Smooth muscle cell of the brain vasculature (primary cell): ENCODE data around the gene SDR9C7.
"Not testable (repeated sequence)": the region's sequence is repeated elsewhere in the genome, so short reads cannot be mapped to it uniquely, and the experiment has no call there.

Experiments used
- DNase-seq: peaks from one replicate; pipeline ENCODE4 v3.0.0-alpha.2; 2012; ENCODE audit warnings: low read depth, low spot score

Gene SDR9C7

GRCh38 chr12:56953314-56953713 lies 19.1 kb upstream of the SDR9C7 start:
- no peak for DNase-seq

DNA sequence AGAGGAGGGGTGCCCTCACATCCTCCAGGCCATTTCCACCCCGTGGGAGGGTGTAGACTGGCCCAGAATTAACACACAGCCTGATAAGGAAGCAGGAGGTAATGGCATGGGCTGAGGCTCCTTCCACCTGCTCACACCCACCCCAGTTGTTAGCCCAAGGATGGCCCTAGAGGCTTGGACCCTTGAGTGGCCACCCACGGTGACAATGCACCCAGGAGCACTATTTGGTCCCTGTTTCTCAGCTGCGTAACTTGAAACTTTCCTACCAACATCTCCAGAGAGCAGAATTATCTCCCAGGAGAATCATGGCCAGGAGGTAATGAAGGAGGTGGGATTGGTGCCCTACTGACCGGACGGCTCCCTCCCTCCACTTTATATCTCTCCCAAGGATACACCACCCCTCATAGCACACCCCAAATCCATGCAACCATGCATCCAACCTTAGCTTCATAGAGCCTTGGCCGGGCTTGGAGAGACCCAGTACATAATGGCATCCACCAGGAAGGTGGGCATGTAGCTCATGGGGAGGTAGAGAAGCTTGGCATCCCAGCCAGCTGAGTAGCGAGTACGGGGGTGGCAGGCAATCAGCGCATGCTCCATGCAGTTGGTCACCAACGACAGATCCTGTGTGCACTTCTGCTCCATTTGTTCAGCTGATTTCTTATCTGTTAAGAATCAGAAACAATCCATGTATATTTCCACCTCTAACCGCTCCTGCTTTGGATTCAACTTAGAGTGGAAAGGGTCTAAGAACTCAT lies 17.6 kb upstream of the SDR9C7 start:
- no peak for DNase-seq

DNA sequence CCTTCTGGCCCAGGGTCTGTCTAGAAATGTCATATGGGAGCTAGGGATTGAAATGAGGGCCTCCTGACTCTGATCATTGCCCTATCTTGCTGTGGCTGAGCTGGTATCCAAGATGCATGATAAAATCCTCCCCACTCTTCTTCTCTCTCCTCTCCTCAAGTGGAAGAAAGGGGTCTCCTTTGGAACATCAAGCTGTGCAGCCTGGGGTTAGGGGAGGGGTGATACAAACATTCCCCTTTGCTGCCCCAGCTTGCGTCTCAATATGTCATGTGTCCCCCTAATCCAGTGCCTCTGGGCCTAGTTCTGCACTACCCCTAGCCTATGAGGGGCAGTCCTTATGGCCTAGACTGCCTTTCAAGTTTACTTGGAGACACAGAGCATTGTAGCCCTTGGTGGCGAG lies 14.7 kb upstream of the SDR9C7 start:
- no peak for DNase-seq

GRCh38 chr12:56948457-56948777 lies 14.2 kb upstream of the SDR9C7 start:
- DNase-seq = no peak

DNA sequence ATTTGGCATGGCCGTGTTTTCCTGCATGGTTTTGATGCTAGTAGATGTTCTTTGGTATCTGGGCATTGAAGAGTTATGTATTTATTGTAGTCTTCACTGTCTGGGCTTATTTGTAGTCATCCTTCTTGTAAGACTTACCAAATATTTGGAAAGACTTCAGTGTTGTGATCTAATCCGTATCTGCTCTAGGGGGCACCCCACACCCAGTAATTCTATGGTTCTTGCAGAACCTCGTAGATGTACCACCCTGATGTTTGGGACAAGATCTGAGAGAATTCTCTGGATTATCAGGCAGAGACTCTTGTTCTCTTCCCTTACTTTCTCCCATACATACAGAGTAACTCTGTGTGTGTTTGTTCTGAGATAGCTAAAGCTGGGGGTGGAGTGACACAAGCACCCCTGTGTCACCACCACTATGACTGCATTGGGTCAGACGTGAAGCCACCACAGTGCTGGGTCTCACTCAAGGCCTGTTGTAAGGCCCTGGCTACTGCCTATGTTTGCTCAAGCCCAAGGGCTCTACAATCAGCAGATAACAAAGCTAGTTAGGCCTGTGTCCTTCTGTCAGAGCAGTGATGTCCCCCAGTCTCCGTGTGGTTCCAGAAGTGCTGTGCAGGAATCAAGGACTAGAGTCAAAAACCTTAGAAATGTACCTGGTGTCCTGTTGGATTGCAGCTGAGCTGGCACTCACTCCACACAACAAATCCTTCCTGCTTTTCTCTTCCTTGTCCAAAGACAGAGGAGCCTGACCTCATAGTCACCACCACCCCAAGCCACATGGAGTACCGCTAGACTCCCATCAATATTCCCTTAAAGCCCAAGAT lies 13.6 kb upstream of the SDR9C7 start:
- DNase-seq = no peak

GRCh38 chr12:56943878-56944277 lies 9.7 kb upstream of the SDR9C7 start:
- no peak for DNase-seq

GRCh38 chr12:56943374-56943773 lies 9.2 kb upstream of the SDR9C7 start:
- DNase-seq = not testable (repeated sequence)

DNA sequence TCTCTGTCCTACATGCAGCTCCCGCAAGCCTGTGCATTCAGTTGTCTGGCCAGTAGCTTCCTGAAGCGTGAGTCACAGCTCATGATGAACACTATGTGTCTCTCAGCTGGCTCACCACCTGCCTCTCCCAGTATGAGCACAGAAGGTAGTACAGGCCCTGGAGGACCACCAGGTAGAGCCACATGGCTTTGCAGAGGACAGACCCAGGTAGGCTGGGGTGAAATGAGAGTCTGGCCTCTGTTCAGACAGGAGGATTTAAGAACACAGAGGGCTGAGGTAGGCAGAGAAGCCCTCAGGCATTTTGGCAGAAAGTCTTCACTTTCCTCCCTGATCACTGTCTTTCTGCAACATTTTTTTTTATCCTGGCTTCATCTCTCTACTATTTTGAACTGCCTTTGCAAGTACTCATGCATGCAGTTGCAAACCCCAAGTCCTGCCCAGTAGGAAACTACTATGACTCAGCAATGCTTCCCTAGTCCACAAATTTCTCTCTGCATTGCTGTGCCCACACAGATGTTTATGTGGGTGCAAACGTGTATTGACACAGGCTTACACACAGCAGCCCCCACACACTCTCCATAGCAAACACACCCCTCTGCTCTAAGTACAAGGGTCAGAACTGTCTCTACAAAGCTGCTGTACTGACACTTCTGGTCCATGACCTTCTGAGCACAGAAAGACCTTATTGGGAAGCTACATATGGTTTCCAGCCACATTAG lies 7.2 kb upstream of the SDR9C7 start:
- peak; percentile 21 for DNase-seq

- not testable (repeated sequence) for DNase-seq
Observed at GRCh38 chr12:56940942-56941298, 6.7 kb upstream of the SDR9C7 start.

- no peak for DNase-seq
Observed at GRCh38 chr12:56935752-56936151, 1.5 kb upstream of the SDR9C7 start.

- DNase-seq = no peak
Observed at GRCh38 chr12:56935157-56935556, 949 bp upstream of the SDR9C7 start.

DNA sequence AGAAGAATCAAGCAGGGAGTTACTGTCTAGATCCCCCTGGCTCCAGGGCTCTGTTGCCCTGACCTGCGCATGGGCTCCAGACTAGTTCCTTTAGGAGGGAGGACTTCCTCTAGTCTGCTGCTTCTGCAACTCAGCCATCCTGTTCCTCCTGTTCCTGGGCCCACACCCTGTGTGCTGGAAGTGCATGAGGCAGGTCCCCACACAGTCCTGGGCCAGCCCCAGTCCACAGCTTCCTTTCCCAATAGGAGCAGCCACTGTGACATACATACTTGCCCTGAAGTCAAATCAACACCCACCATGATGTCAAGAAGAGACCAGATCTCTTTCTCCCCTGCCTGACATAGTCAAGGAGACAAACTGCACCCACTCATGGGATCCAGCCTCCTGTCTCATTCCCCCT lies 1.3 kb downstream of the SDR9C7 start:
- no peak for DNase-seq

DNA sequence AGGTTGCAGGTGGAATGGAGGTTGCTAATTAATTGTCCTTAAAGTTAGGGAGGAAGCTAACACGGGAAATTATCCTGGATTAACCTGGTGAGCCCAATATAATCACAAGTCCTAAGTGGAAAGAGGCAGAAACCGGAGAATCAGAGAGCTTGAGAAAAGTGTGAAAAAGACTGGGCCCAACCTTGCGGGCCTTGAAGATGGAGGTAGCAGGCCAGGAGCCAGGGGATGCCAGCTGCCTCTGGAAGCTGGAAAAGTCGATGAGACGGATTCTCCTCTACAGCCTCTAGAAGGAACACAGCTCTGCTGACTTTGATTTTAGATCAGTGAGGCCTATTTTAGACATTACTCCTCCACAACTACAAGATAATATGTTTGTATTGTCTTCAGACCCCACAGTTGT lies 2.1 kb downstream of the SDR9C7 start:
- DNase-seq = no peak

DNA sequence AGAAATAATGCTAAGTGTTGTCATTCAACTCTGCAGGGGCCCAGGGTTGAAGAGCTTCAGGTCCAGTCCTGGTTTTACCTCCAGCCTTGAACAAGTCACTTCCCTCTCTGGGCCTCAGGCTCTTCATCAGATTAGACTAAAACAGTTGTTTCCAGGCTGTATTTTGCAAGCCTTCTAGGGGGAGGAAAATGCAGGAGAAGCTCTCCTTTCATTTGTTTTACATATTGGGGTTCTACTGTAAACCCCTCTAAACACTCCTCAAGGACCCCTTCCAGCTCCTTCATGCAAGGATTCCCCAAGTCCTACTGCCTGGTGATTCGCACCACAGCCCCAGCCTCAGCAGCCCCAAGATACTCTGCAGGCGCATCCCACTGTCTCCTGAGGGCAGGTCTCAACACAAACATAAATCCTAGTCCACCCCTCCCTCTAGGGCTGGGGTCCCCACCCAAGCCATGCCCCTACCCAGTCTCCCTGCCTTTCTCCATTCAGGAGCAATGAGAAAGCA lies 2.7 kb downstream of the SDR9C7 start:
- DNase-seq = no peak

- no peak for DNase-seq
Observed at GRCh38 chr12:56930241-56930640, 4.0 kb downstream of the SDR9C7 start.

DNA sequence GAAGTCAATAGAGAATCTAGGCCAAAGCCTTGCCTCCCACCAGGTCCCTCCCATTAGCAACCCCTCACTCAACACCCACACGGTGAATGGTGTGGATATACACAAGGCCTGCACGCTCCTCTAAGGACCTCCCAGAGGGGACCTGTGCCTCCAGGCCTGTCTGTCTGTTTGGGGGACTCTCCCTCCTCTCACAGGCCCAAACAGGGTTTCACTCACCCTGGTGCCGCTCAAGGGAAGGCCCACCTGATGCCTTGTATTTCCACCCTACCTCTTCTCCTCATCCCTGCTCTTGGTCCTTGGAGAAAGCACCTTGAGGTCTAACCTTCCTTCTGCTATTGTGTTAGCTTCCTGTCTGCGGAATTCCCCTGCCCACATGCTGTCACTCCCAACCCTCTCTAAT lies 4.4 kb downstream of the SDR9C7 start:
- no peak for DNase-seq

DNA sequence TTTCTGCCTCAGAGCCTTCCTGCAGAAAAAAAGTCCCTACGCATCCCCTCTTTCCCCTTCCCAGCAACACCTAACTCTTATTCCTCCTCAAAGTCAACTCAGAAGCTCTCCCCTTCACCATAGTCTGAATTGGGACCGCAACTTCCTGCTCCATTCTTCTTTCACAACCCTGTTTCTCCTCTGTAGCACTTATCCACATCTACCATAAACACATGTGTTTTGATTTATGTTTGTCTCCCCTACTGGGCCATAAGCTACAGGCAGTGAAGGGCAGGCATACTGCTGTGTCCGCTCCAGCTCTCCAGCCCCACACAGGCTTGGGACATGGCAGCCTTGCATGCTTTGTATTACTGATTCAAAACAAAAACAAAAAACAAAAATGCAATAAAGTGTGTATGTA lies 5.9 kb downstream of the SDR9C7 start:
- no peak for DNase-seq

- no peak for DNase-seq
Observed at GRCh38 chr12:56927281-56927680, 6.9 kb downstream of the SDR9C7 start.

- no peak for DNase-seq
Observed at GRCh38 chr12:56922031-56922430, 12.2 kb downstream of the SDR9C7 start.

DNA sequence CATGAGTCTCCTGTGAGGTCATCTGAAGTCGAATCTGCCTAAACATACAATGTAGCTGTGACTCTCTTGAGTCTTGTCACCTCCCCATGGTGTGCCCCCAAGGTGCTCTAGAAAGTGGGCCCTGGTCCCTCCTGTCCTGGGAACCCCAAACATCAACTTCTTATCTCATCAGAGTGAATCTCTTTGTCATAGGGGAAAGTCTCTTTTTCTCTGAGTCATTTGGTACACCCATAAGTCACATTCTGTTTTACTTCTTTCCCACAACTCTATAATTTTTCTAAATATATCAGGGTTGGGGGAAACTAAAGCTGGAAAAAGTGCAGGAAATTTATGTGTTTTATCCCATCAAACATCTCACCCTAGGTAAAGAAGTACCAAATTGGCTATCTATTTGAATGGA lies 12.9 kb downstream of the SDR9C7 start:
- no peak for DNase-seq

DNA sequence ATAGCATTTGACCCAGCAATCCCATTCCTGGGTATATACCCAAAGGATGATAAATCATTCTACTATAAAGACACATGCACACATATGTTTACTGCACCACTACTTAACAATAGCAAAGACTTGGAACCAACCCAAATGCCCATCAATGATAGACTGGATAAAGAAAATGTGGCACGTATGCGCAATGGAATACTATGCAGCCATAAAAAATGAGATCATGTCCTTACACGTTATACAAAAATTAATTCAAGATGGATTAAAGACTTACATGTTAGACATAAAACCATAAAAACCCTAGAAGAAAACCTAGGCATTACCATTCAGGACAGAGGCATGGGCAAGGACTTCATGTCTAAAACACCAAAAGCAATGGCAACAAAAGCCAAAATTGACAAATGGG lies 16.1 kb downstream of the SDR9C7 start:
- not testable (repeated sequence) for DNase-seq

DNA sequence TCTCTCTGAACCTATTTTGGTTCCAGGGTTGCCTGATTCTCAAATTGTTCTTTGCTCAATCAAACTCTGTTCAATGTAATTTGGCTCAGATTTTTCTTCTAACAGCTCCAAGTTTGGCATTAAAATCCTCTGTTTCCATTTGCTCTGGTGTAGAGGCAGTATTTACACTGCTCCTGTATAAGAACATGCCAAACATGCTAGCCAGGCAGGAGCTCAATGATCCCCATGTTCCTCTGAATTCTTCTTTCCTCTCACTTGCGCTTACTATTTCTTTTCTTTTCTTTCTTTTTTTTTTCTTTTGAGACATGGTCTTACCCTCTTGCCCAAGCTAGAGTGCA lies 17.2 kb downstream of the SDR9C7 start:
- DNase-seq = no peak
